Activated T-cell treated with anti-CD3 and anti-CD28 coated beads, Interleukin-2, amount 50 U/mL, for 72 hours (primary cell): ENCODE measurements around the gene PDGFC. TPM values are rescaled to one million over a fixed set of nuclear protein-coding genes. Genes with fewer than 3 reads are reported as not detected.

Experiments
- ATAC-seq, 2 donors: fragments of 150-1000 bp; cut with Tn5 transposase; replicated peaks in 1 of 2; 2 replicates each; pipeline ENCODE4 v1.10.0; 2021; ENCODE audit warnings: moderate library complexity in 2 of 2, mild to moderate bottlenecking in 1 of 2
- DNase-seq, 2 donors: peaks; one replicate each; pipeline ENCODE4 v3.0.0; 2021 to 2022; ENCODE audit warnings: mixed read lengths in 1 of 2
- H3K27ac Mint-ChIP-seq: one replicate; pipeline ENCODE4 v1.8.0; 2022; ENCODE audit warnings: mild to moderate bottlenecking, moderate library complexity, mixed read lengths
- H3K27me3 Mint-ChIP-seq: one replicate; pipeline ENCODE4 v1.8.0; 2022; ENCODE audit warnings: low read depth, mixed read lengths
- H3K36me3 Mint-ChIP-seq, 2 donors: one replicate each; pipeline ENCODE4 v1.8.0; 2022; ENCODE audit warnings: mixed read lengths in 2 of 2, mild to moderate bottlenecking in 1 of 2; ENCODE audit not compliant: insufficient read depth in 2 of 2
- H3K4me1 Mint-ChIP-seq: one replicate; pipeline ENCODE4 v1.8.0; 2022; ENCODE audit warnings: low read depth, mixed read lengths
- H3K4me3 Mint-ChIP-seq, 2 donors: one replicate each; pipeline ENCODE4 v1.8.0; 2022; ENCODE audit warnings: mild to moderate bottlenecking in 2 of 2, mixed read lengths in 2 of 2, moderate library complexity in 2 of 2
- H3K9me3 Mint-ChIP-seq, 2 donors: one replicate each; pipeline ENCODE4 v1.8.0; 2022; ENCODE audit warnings: mixed read lengths in 2 of 2
- total RNA-seq, 2 donors: library from RNA; stranded (reverse); gene quantifications; one replicate each; pipeline ENCODE4 v1.2.3, GENCODE V29; 2022

Gene PDGFC
- total RNA-seq, 2 donors from 2014 or later, result not detected

- ATAC-seq (no peak), DNase-seq (no peak)
- H3K27me3 Mint-ChIP-seq, result no peaks in the 10 kb centered on the region
- H3K9me3 Mint-ChIP-seq, result no peaks in the 10 kb centered on the region
- no peaks in the 10 kb centered on the region for H3K4me1 Mint-ChIP-seq
- no peaks in the 10 kb centered on the region for H3K36me3 Mint-ChIP-seq
- no peak overlapping the region for H3K27ac Mint-ChIP-seq
- no peak overlapping the region for H3K4me3 Mint-ChIP-seq
These were observed 180.7 kb downstream of the PDGFC start for GRCh38 chr4:156790866-156791265.

GRCh38 chr4:156788782-156789181 is 182.8 kb downstream of the PDGFC start:
- ATAC-seq (no peak), DNase-seq (no peak)
- Mint-ChIP-seq H3K36me3 (no peaks in the 10 kb centered on the region), H3K27me3 (no peaks in the 10 kb centered on the region), H3K4me1 (no peaks in the 10 kb centered on the region), H3K9me3 (peaks cover 0 to under 1% of the 10 kb centered on the region in 2 donors), H3K4me3 (no peak overlapping the region), H3K27ac (no peak overlapping the region)

GRCh38 chr4:156786713-156787112 is 184.9 kb downstream of the PDGFC start:
- peaks cover 0 to 2% of the 10 kb centered on the region in 2 donors for H3K9me3 Mint-ChIP-seq
- ATAC-seq (no peak), DNase-seq (no peak)
- no peak overlapping the region for H3K4me3 Mint-ChIP-seq
- H3K27me3 Mint-ChIP-seq, result no peaks in the 10 kb centered on the region
- no peaks in the 10 kb centered on the region for H3K4me1 Mint-ChIP-seq
- H3K36me3 Mint-ChIP-seq, result no peaks in the 10 kb centered on the region
- H3K27ac Mint-ChIP-seq, result no peak overlapping the region

GRCh38 chr4:156784970-156785369 is 186.6 kb downstream of the PDGFC start:
- Mint-ChIP-seq H3K4me3 (no peak overlapping the region), H3K4me1 (no peaks in the 10 kb centered on the region), H3K9me3 (peaks cover 0 to 2% of the 10 kb centered on the region in 2 donors), H3K27me3 (no peaks in the 10 kb centered on the region), H3K36me3 (no peaks in the 10 kb centered on the region), H3K27ac (no peak overlapping the region)
- ATAC-seq (no peak), DNase-seq (no peak)

GRCh38 chr4:156783966-156784365 is 187.6 kb downstream of the PDGFC start:
- H3K36me3 Mint-ChIP-seq, result no peaks in the 10 kb centered on the region
- no peaks in the 10 kb centered on the region for H3K27me3 Mint-ChIP-seq
- no peak overlapping the region for H3K27ac Mint-ChIP-seq
- no peak overlapping the region for H3K4me3 Mint-ChIP-seq
- peaks cover 0 to 2% of the 10 kb centered on the region in 2 donors for H3K9me3 Mint-ChIP-seq
- ATAC-seq (no peak), DNase-seq (no peak)
- no peaks in the 10 kb centered on the region for H3K4me1 Mint-ChIP-seq

GRCh38 chr4:156782491-156782890 is 189.1 kb downstream of the PDGFC start:
- Mint-ChIP-seq H3K4me1 (no peaks in the 10 kb centered on the region), H3K27ac (no peak overlapping the region), H3K36me3 (no peaks in the 10 kb centered on the region), H3K9me3 (peaks cover 0 to 2% of the 10 kb centered on the region in 2 donors), H3K4me3 (no peak overlapping the region), H3K27me3 (no peaks in the 10 kb centered on the region)
- no peak for DNase-seq
- ATAC-seq, result no peak

GRCh38 chr4:156781852-156782251 is 189.7 kb downstream of the PDGFC start:
- no peaks in the 10 kb centered on the region for H3K27me3 Mint-ChIP-seq
- H3K27ac Mint-ChIP-seq, result no peak overlapping the region
- DNase-seq (no peak), ATAC-seq (no peak)
- H3K9me3 Mint-ChIP-seq, result peaks cover 0 to 2% of the 10 kb centered on the region in 2 donors
- H3K4me3 Mint-ChIP-seq, result no peak overlapping the region
- H3K4me1 Mint-ChIP-seq, result no peaks in the 10 kb centered on the region
- no peaks in the 10 kb centered on the region for H3K36me3 Mint-ChIP-seq

- H3K27ac Mint-ChIP-seq, result no peak overlapping the region
- H3K9me3 Mint-ChIP-seq, result peaks cover 0 to 2% of the 10 kb centered on the region in 2 donors
- no peak for ATAC-seq
These were observed 191.8 kb downstream of the PDGFC start for GRCh38 chr4:156779774-156780173.

GRCh38 chr4:156779042-156779441 is 192.6 kb downstream of the PDGFC start:
- no peak overlapping the region for H3K27ac Mint-ChIP-seq
- no peaks in the 10 kb centered on the region for H3K4me1 Mint-ChIP-seq
- peaks cover 0 to 2% of the 10 kb centered on the region in 2 donors for H3K9me3 Mint-ChIP-seq
- H3K27me3 Mint-ChIP-seq, result no peaks in the 10 kb centered on the region
- no peaks in the 10 kb centered on the region for H3K36me3 Mint-ChIP-seq
- ATAC-seq (no peak), DNase-seq (no peak)
- H3K4me3 Mint-ChIP-seq, result no peak overlapping the region

More at GRCh38 chr4:156779774-156780173, 191.8 kb downstream of the PDGFC start:
- H3K4me3 Mint-ChIP-seq, result no peak overlapping the region
- H3K4me1 Mint-ChIP-seq, result no peaks in the 10 kb centered on the region
- DNase-seq, result no peak
- H3K27me3 Mint-ChIP-seq, result no peaks in the 10 kb centered on the region
- H3K36me3 Mint-ChIP-seq, result no peaks in the 10 kb centered on the region

GRCh38 chr4:156778606-156779005 is 193.0 kb downstream of the PDGFC start:
- H3K27ac Mint-ChIP-seq, result no peak overlapping the region
- DNase-seq, result no peak
- no peaks in the 10 kb centered on the region for H3K36me3 Mint-ChIP-seq
- no peaks in the 10 kb centered on the region for H3K27me3 Mint-ChIP-seq
- no peak overlapping the region for H3K4me3 Mint-ChIP-seq
- no peaks in the 10 kb centered on the region for H3K4me1 Mint-ChIP-seq
- no peak for ATAC-seq
- no peaks in the 10 kb centered on the region for H3K9me3 Mint-ChIP-seq

- Mint-ChIP-seq H3K27me3 (no peaks in the 10 kb centered on the region), H3K4me1 (no peaks in the 10 kb centered on the region), H3K36me3 (no peaks in the 10 kb centered on the region), H3K4me3 (no peak overlapping the region), H3K27ac (no peak overlapping the region), H3K9me3 (no peaks in the 10 kb centered on the region)
- DNase-seq (no peak), ATAC-seq (no peak)
These were observed 193.5 kb downstream of the PDGFC start for GRCh38 chr4:156778093-156778492.

GRCh38 chr4:156775813-156776212 is 195.8 kb downstream of the PDGFC start:
- H3K9me3 Mint-ChIP-seq, result peaks cover 0 to 3% of the 10 kb centered on the region in 2 donors
- no peaks in the 10 kb centered on the region for H3K4me1 Mint-ChIP-seq
- DNase-seq (no peak), ATAC-seq (no peak)
- H3K27ac Mint-ChIP-seq, result no peak overlapping the region
- no peaks in the 10 kb centered on the region for H3K36me3 Mint-ChIP-seq
- no peak overlapping the region for H3K4me3 Mint-ChIP-seq
- H3K27me3 Mint-ChIP-seq, result no peaks in the 10 kb centered on the region

GRCh38 chr4:156774422-156774821 is 197.2 kb downstream of the PDGFC start:
- Mint-ChIP-seq H3K27ac (no peak overlapping the region), H3K4me3 (no peak overlapping the region), H3K36me3 (no peaks in the 10 kb centered on the region), H3K9me3 (peaks cover 0 to 3% of the 10 kb centered on the region in 2 donors), H3K4me1 (no peaks in the 10 kb centered on the region), H3K27me3 (no peaks in the 10 kb centered on the region)
- DNase-seq (no peak), ATAC-seq (no peak)

- no peaks in the 10 kb centered on the region for H3K27me3 Mint-ChIP-seq
- no peak overlapping the region for H3K27ac Mint-ChIP-seq
- peaks cover 0 to 3% of the 10 kb centered on the region in 2 donors for H3K9me3 Mint-ChIP-seq
- no peaks in the 10 kb centered on the region for H3K36me3 Mint-ChIP-seq
- no peak overlapping the region for H3K4me3 Mint-ChIP-seq
- H3K4me1 Mint-ChIP-seq, result no peaks in the 10 kb centered on the region
- ATAC-seq (no peak), DNase-seq (no peak)
These were observed 197.8 kb downstream of the PDGFC start for GRCh38 chr4:156773648-156774357.
